ENCODE results near the gene MAP4K4.

DNA sequence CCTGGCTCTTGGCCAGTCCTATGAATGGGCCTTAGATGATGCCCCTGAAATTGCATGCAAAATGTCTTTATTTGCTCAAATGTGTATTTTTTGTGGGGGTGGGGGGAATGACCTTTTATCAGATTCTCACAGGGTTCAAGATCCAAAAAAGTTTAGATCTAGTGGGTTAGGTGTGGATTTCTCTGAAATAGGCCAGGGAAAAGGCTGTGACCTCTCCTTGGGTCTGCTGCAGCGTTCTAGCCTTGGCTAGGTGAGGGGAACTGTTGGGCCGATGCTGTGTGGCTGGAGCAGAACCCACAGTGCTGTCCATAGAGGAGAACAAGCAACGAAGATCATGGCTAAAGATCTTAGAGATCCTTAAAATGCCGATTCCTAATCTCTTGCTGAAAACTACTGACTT, 163.9 kb downstream of the MAP4K4 start:
- TF ChIP-seq, protein P1, sequence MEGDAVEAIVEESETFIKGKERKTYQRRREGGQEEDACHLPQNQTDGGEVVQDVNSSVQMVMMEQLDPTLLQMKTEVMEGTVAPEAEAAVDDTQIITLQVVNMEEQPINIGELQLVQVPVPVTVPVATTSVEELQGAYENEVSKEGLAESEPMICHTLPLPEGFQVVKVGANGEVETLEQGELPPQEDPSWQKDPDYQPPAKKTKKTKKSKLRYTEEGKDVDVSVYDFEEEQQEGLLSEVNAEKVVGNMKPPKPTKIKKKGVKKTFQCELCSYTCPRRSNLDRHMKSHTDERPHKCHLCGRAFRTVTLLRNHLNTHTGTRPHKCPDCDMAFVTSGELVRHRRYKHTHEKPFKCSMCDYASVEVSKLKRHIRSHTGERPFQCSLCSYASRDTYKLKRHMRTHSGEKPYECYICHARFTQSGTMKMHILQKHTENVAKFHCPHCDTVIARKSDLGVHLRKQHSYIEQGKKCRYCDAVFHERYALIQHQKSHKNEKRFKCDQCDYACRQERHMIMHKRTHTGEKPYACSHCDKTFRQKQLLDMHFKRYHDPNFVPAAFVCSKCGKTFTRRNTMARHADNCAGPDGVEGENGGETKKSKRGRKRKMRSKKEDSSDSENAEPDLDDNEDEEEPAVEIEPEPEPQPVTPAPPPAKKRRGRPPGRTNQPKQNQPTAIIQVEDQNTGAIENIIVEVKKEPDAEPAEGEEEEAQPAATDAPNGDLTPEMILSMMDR (conservative IDR thresholded peaks at IDR 0.05; ENCODE audit: low read depth, low read length): no peak
- TF ChIP-seq MXI1 (IDR thresholded peaks at IDR 0.05; ENCODE audit: borderline replicate concordance, low read depth, low read length) (no peak), CEBPB (IDR thresholded peaks at IDR 0.05; ENCODE audit: low read depth, low read length) (no peak), POLR2A (IDR thresholded peaks at IDR 0.05; ENCODE audit: low read depth, low read length) (no peak), RFX5 (IDR thresholded peaks at IDR 0.05; ENCODE audit: low read depth, low read length) (no peak), RAD21 (IDR thresholded peaks at IDR 0.05; ENCODE audit: low read length) (no peak), CHD1 (IDR thresholded peaks at IDR 0.05; ENCODE audit: low read depth, low read length) (no peak), BHLHE40 (IDR thresholded peaks at IDR 0.05; ENCODE audit: low read depth, low read length) (no peak), SMC3 (IDR thresholded peaks at IDR 0.05; ENCODE audit: low read depth, low read length) (no peak), FOS (IDR thresholded peaks at IDR 0.05; ENCODE audit: low read depth, low read length) (no peak), MAFK (IDR thresholded peaks at IDR 0.05; ENCODE audit: low read depth, low read length) (no peak)
- TF ChIP-seq, protein P2, sequence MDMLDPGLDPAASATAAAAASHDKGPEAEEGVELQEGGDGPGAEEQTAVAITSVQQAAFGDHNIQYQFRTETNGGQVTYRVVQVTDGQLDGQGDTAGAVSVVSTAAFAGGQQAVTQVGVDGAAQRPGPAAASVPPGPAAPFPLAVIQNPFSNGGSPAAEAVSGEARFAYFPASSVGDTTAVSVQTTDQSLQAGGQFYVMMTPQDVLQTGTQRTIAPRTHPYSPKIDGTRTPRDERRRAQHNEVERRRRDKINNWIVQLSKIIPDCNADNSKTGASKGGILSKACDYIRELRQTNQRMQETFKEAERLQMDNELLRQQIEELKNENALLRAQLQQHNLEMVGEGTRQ (IDR thresholded peaks at IDR 0.05; ENCODE audit: low read depth, low read length): no peak
- TF ChIP-seq, protein P3, sequence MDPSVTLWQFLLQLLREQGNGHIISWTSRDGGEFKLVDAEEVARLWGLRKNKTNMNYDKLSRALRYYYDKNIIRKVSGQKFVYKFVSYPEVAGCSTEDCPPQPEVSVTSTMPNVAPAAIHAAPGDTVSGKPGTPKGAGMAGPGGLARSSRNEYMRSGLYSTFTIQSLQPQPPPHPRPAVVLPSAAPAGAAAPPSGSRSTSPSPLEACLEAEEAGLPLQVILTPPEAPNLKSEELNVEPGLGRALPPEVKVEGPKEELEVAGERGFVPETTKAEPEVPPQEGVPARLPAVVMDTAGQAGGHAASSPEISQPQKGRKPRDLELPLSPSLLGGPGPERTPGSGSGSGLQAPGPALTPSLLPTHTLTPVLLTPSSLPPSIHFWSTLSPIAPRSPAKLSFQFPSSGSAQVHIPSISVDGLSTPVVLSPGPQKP (IDR thresholded peaks at IDR 0.05; ENCODE audit: borderline replicate concordance, low read depth, low read length): no peak
